GM19397 (cell line): ENCODE data around the gene SPRR2G.
"Not testable (repeated sequence)": the region's sequence is repeated elsewhere in the genome, so short reads cannot be mapped to it uniquely, and the experiment has no call there.

Experiments used
- ATAC-seq: cut with Tn5 transposase; IDR thresholded peaks from one replicate; pipeline ENCODE4 v1.9.1; 2021; ENCODE audit warnings: mild to moderate bottlenecking, moderate library complexity; ENCODE audit not compliant: unreplicated experiment

The SPRR2G gene

GRCh38 chr1:153150846-153151245, at the start of gene SPRR2G:
SPRR2G (minus strand) TSS chr1:153150890; CDS start chr1:153150110, 780 bp downstream.
- no peak for ATAC-seq

GRCh38 chr1:153195216-153195615, 44.5 kb upstream of the SPRR2G start:
- no peak for ATAC-seq

- ATAC-seq: no peak
Measured at GRCh38 chr1:153194331-153195050, 43.8 kb upstream of the SPRR2G start.

GRCh38 chr1:153192697-153193096, 42.0 kb upstream of the SPRR2G start:
- no peak for ATAC-seq

GRCh38 chr1:153190373-153190772, 39.7 kb upstream of the SPRR2G start:
- ATAC-seq: no peak

GRCh38 chr1:153188301-153188700, 37.6 kb upstream of the SPRR2G start:
- ATAC-seq: not testable (repeated sequence)

GRCh38 chr1:153180556-153180955, 29.9 kb upstream of the SPRR2G start:
- ATAC-seq: no peak

GRCh38 chr1:153178922-153179321, 28.2 kb upstream of the SPRR2G start:
- ATAC-seq: no peak

GRCh38 chr1:153174624-153175023, 23.9 kb upstream of the SPRR2G start:
- no peak for ATAC-seq

GRCh38 chr1:153168686-153169085, 18.0 kb upstream of the SPRR2G start:
- no peak for ATAC-seq

- ATAC-seq: no peak
Measured at GRCh38 chr1:153155541-153155940, 4.9 kb upstream of the SPRR2G start.

- ATAC-seq: no peak
Measured at GRCh38 chr1:153152481-153152880, 1.8 kb upstream of the SPRR2G start.

- ATAC-seq: no peak
Measured at GRCh38 chr1:153141377-153141776, 9.3 kb downstream of the SPRR2G start.

GRCh38 chr1:153140484-153140883, 10.2 kb downstream of the SPRR2G start:
- no peak for ATAC-seq

- no peak for ATAC-seq
Measured at GRCh38 chr1:153133743-153134142, 16.9 kb downstream of the SPRR2G start.

GRCh38 chr1:153133267-153133666, 17.4 kb downstream of the SPRR2G start:
- ATAC-seq: no peak

GRCh38 chr1:153128688-153129087, 22.0 kb downstream of the SPRR2G start:
- not testable (repeated sequence) for ATAC-seq

GRCh38 chr1:153127296-153127695, 23.4 kb downstream of the SPRR2G start:
- no peak for ATAC-seq

GRCh38 chr1:153125536-153125935, 25.2 kb downstream of the SPRR2G start:
- no peak for ATAC-seq

- not testable (repeated sequence) for ATAC-seq
Measured at GRCh38 chr1:153123793-153124192, 26.9 kb downstream of the SPRR2G start.

GRCh38 chr1:153122831-153123421, 27.8 kb downstream of the SPRR2G start:
- ATAC-seq: no peak

- no peak for ATAC-seq
Measured at GRCh38 chr1:153120945-153121344, 29.7 kb downstream of the SPRR2G start.
